Thymus (tissue), 14 donors: Measurements from ENCODE around the gene BRD7. TPM values are rescaled to one million over a fixed set of nuclear protein-coding genes. Genes with fewer than 3 reads are reported as not detected.

Experiments
- DNase-seq, 9 donors: peaks; one replicate each; pipeline ENCODE4 v3.0.0-alpha.2; 2013; ENCODE audit warnings: low spot score in 9 of 9, low read depth in 6 of 9, missing footprints in 1 of 9
- H3K27ac ChIP-seq, 2 donors: one replicate each; pipeline ENCODE4 v1.5.1; 2013; ENCODE audit warnings: control low read depth in 1 of 2, low read depth in 1 of 2, low read length in 1 of 2, mild to moderate bottlenecking in 1 of 2, moderate library complexity in 1 of 2
- H3K27me3 ChIP-seq, 2 donors: one replicate each; pipeline ENCODE4 v1.5.1; 2013; ENCODE audit warnings: low read length in 1 of 2; ENCODE audit not compliant: control insufficient read depth in 2 of 2, insufficient read depth in 1 of 2
- H3K36me3 ChIP-seq, 2 donors: one replicate each; pipeline ENCODE4 v1.5.1; 2013; ENCODE audit warnings: low read length in 1 of 2, mild to moderate bottlenecking in 1 of 2, moderate library complexity in 1 of 2; ENCODE audit not compliant: control insufficient read depth in 2 of 2, insufficient read depth in 2 of 2
- H3K4me1 ChIP-seq, 2 donors: one replicate each; pipeline ENCODE4 v1.5.1; 2013; ENCODE audit warnings: low read length in 2 of 2; ENCODE audit not compliant: control insufficient read depth in 2 of 2, insufficient read depth in 2 of 2
- H3K4me3 ChIP-seq, 2 donors: one replicate each; pipeline ENCODE4 v1.5.1; 2013; ENCODE audit warnings: low read length in 2 of 2, control low read depth in 1 of 2, mild to moderate bottlenecking in 1 of 2
- H3K9me3 ChIP-seq, 2 donors: one replicate each; pipeline ENCODE4 v1.5.1; 2013; ENCODE audit warnings: low read length in 1 of 2, mild to moderate bottlenecking in 1 of 2; ENCODE audit not compliant: control insufficient read depth in 2 of 2, insufficient read depth in 1 of 2
- WGBS: extraction: QIAGEN DNeasy Blood & Tissue Kit; methylation state at CpG from one replicate; pipeline ENCODE4 v1.1.7; 2013; 5-methylcytosine and 5-hydroxymethylcytosine counted together
- long read RNA-seq, 10 donors: transcript quantifications; one replicate each; lab custom pipeline, GENCODE V29; 2026
- polyA plus RNA-seq: library from polyadenylated mRNA; stranded (reverse); fragments of 200-250 nt; gene quantifications from one replicate; pipeline ENCODE4 v1.2.3, GENCODE V29; 2013
- total RNA-seq: library from RNA; stranded (reverse); fragments of 120-200 nt; gene quantifications from one replicate; pipeline ENCODE4 v1.2.4, GENCODE V29; 2013
- donor health status: healthy.

BRD7 gene
- total RNA-seq: 88.3 TPM
- polyA plus RNA-seq: 58.8 TPM
- long read RNA-seq, donor 1: 0 reads
- long read RNA-seq, donor 2: 0 reads
- long read RNA-seq, donor 3, full-length matches to known transcripts: 13 of 56 reads
- long read RNA-seq, donor 3, partial matches to known transcripts: 43 of 56 reads
- long read RNA-seq, donor 3, other reads (novel, unspliced or antisense): 0 of 56 reads
- long read RNA-seq, donor 4, full-length matches to known transcripts: 2 of 16 reads
- long read RNA-seq, donor 4, partial matches to known transcripts: 14 of 16 reads
- long read RNA-seq, donor 4, other reads (novel, unspliced or antisense): 0 of 16 reads
- long read RNA-seq, donor 5, full-length matches to known transcripts: 4 of 59 reads
- long read RNA-seq, donor 5, partial matches to known transcripts: 55 of 59 reads
- long read RNA-seq, donor 5, other reads (novel, unspliced or antisense): 0 of 59 reads
- long read RNA-seq, donor 6, full-length matches to known transcripts: 12 of 29 reads
- long read RNA-seq, donor 6, partial matches to known transcripts: 17 of 29 reads
- long read RNA-seq, donor 6, other reads (novel, unspliced or antisense): 0 of 29 reads
- long read RNA-seq, donor 7, full-length matches to known transcripts: 5 of 37 reads
- long read RNA-seq, donor 7, partial matches to known transcripts: 32 of 37 reads
- long read RNA-seq, donor 7, other reads (novel, unspliced or antisense): 0 of 37 reads
- long read RNA-seq, donor 8, full-length matches to known transcripts: 4 of 9 reads
- long read RNA-seq, donor 8, partial matches to known transcripts: 5 of 9 reads
- long read RNA-seq, donor 8, other reads (novel, unspliced or antisense): 0 of 9 reads
- long read RNA-seq, donor 9, full-length matches to known transcripts: 6 of 25 reads
- long read RNA-seq, donor 9, partial matches to known transcripts: 19 of 25 reads
- long read RNA-seq, donor 9, other reads (novel, unspliced or antisense): 0 of 25 reads
- long read RNA-seq, donor 10, full-length matches to known transcripts: 5 of 31 reads
- long read RNA-seq, donor 10, partial matches to known transcripts: 26 of 31 reads
- long read RNA-seq, donor 10, other reads (novel, unspliced or antisense): 0 of 31 reads

DNA sequence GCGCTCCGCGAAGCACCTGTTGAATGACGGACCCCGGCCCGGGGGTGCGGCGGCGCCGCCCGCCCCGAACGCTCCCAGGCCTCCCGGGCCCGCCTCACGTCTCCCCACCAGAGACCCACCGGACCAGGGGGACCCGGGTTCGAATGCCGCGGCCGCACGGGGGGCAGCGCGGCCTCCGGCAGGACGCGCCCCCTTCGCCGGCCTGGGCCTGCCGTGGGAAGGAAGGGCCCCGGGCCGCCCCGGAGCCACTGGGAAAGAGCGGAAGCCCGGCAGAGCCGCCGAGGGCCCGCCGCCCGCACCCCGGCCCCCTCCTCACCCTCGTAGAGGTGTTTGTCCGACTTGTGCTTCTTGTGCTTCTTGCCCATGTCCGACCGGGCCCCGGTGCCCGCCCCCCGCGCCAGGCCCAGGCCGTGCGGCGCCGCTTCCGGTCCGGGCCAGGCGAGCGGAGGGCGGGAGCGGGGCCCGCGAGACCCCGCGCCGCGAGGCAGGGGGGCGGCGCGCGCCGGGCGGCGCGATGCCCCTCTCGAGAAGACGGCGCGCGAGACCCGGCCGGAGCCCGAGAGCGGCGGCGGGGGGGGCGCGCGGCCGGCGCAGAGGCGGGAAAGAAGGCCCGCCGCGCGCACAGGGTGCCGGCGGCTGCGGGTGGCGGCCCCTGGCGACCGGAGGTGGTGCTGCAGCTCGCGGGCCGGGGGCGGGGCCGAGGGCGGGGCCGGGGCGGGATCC lies at the start of gene BRD7:
BRD7 (minus strand) TSS at position 579 of the 723 bp plus-strand sequence; CDS start at position 365, 214 bp downstream.
- Histone ChIP-seq H3K4me1 (peaks cover 7 to 11% of the 10 kb centered on the region in 2 donors), H3K4me3 (peak within 1 kb of the TSS; percentile 57 to 73), H3K27ac (peak within 1 kb of the TSS in 1 of 2 donors; percentile 80), H3K9me3 (no peaks in the 10 kb centered on the region), H3K27me3 (no peaks in the 10 kb centered on the region), H3K36me3 (peaks cover 10 to 20% of the 10 kb centered on the region in 2 donors)
- peak in 7 of 9 donors; percentile 23 to 79 (median 47) for DNase-seq
- under 1% methylated on average over 109 of the region's 109 CpGs for WGBS

DNA sequence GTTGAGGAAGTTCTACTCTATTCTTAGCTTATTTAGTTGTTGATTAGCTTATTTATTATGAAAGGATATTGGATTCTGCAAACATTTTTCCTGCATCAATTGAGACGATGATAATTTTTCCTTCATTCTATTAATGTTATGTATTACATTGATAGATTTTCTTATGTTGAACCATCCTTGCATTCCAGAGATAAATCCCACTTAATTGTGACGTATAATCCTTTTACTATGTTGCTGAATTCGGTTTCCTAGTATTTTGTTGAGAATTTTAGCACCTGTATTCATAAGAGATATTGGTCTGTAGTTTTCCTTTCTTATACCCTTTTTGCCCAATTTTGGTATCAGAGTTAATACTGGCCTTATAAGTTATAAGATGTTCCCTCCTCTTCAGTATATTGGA lies 47.6 kb upstream of the BRD7 start:
- DNase-seq: no peak
- no peaks in the 10 kb centered on the region for H3K36me3 ChIP-seq
- no peaks in the 10 kb centered on the region for H3K9me3 ChIP-seq
- 88% methylated on average over 3 of the region's 3 CpGs for WGBS
- H3K27ac ChIP-seq: no peak overlapping the region
- H3K27me3 ChIP-seq: no peaks in the 10 kb centered on the region
- H3K4me1 ChIP-seq: no peaks in the 10 kb centered on the region
- no peak overlapping the region for H3K4me3 ChIP-seq

DNA sequence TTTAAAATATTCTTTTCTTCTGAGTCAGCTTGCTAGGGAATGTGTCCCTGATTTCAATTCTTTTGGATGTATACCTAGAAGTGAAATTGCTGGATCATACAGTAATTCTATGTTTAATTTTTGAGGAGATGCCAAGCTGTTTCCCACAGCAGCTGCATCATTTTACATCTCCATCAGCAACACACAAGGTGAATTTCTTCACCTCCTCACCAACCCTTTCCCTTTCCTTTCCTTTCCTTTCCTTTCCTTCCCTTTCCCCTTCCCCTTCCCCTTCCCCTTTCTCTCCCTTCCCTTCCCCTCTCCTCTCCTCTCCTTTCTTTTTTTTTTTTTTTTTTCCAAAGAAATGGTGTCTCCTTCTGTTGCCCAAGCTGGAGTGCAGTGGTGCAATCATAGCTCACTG lies 45.4 kb upstream of the BRD7 start:
- H3K36me3 ChIP-seq: no peaks in the 10 kb centered on the region
- no peak for DNase-seq
- H3K9me3 ChIP-seq: no peaks in the 10 kb centered on the region
- H3K27ac ChIP-seq: no peak overlapping the region
- no peaks in the 10 kb centered on the region for H3K27me3 ChIP-seq
- H3K4me3 ChIP-seq: no peak overlapping the region
- no peaks in the 10 kb centered on the region for H3K4me1 ChIP-seq

DNA sequence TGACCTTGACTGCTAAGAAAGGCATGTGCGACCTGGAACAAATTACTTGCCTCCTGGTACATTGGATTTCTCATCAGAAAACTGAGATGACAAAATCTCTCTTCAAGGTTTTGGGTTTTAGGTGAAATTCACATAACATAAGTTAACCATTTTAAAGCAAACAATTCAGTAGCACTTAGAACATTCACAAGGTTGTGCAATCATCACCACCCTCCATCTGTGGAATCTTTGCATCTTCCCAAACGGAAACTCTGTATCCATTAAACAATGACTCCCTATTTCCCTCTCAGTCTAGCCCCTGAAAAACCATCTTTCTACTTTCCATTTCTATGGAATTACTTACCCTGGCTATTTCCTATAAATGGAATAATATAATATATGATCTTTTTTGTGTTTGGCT lies 42.2 kb upstream of the BRD7 start:
- H3K4me1 ChIP-seq: no peaks in the 10 kb centered on the region
- no peak for DNase-seq
- H3K9me3 ChIP-seq: no peaks in the 10 kb centered on the region
- WGBS: 95% methylated on average over 2 of the region's 2 CpGs
- H3K27ac ChIP-seq: no peak overlapping the region
- H3K27me3 ChIP-seq: no peaks in the 10 kb centered on the region
- no peaks in the 10 kb centered on the region for H3K36me3 ChIP-seq
- no peak overlapping the region for H3K4me3 ChIP-seq

DNA sequence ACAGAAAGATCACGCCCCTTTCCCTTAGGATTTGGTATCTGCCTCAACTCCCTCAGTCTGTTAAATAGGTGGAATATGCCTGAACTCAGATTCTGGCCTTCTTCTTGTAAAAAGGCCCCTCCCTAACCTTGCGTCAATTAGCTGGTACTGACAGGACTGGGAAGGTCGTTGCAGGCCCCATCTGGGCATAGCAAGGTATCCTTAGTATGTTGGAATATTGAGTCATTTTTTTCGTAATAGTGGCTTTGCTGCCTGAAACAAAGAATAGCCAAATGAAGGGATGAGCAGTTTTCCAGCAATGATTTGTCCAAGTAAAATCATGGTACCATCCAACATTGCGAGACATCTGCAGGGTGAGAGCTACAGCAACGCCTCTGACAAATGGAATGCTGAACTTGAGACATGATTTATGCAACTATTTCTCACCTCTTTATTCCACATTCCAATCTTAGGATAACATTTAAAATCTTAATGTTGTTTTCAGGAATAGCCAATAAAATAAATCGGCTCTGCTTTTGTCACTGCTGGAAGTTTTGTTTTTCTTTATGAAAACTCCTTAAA lies 39.3 kb upstream of the BRD7 start:
- H3K9me3 ChIP-seq: no peaks in the 10 kb centered on the region
- no peaks in the 10 kb centered on the region for H3K36me3 ChIP-seq
- WGBS: 92% methylated on average over 7 of the region's 7 CpGs
- H3K27ac ChIP-seq: no peak overlapping the region
- H3K27me3 ChIP-seq: no peaks in the 10 kb centered on the region
- DNase-seq: no peak
- no peak overlapping the region for H3K4me3 ChIP-seq
- no peaks in the 10 kb centered on the region for H3K4me1 ChIP-seq

DNA sequence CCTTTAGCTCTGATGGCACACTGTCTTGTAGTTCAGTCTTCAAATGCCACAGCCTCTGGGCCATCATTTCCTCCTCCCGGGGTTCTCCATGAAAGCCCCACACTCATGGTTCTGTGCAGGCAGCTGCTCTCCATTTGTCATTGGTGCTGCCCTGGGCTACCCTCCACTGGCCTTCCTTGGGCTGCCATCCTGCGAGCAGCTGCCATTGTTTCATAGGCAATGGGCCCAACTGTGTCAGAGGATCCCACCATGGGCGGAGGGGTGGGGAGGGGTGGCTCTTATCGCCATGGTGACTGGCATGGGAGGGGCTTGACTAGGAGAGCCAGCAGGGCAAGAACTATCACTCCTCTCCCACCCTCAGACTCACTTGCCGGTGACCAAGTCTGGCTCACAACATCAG lies 38.6 kb upstream of the BRD7 start:
- DNase-seq: no peak
- no peaks in the 10 kb centered on the region for H3K27me3 ChIP-seq
- WGBS: 91% methylated on average over 5 of the region's 5 CpGs
- no peaks in the 10 kb centered on the region for H3K4me1 ChIP-seq
- H3K9me3 ChIP-seq: no peaks in the 10 kb centered on the region
- no peak overlapping the region for H3K4me3 ChIP-seq
- no peak overlapping the region for H3K27ac ChIP-seq
- H3K36me3 ChIP-seq: no peaks in the 10 kb centered on the region

DNA sequence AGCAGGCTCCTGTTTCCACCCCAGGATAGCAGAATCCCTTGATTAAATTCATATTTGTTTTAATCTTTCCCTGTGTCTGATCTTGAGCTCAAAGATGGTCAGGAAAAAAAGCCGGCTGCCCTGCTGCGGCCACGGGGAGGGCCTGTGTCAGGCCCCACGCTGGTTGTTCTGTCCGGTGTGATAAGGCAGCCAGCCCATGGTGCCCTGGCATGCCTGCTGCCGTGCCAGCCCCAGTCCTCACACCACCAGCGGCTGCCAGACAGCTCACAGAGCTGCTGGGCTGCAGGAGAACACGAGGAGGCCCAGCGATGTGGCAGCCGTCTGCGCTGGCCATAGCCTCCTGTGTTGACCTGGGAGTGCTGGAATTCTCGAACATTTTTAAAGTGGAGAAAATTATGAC lies 34.7 kb upstream of the BRD7 start:
- Histone ChIP-seq H3K27me3 (no peaks in the 10 kb centered on the region), H3K4me1 (no peaks in the 10 kb centered on the region), H3K36me3 (no peaks in the 10 kb centered on the region), H3K9me3 (no peaks in the 10 kb centered on the region), H3K27ac (no peak overlapping the region), H3K4me3 (no peak overlapping the region)
- WGBS: 96% methylated on average over 12 of the region's 12 CpGs
- no peak for DNase-seq

DNA sequence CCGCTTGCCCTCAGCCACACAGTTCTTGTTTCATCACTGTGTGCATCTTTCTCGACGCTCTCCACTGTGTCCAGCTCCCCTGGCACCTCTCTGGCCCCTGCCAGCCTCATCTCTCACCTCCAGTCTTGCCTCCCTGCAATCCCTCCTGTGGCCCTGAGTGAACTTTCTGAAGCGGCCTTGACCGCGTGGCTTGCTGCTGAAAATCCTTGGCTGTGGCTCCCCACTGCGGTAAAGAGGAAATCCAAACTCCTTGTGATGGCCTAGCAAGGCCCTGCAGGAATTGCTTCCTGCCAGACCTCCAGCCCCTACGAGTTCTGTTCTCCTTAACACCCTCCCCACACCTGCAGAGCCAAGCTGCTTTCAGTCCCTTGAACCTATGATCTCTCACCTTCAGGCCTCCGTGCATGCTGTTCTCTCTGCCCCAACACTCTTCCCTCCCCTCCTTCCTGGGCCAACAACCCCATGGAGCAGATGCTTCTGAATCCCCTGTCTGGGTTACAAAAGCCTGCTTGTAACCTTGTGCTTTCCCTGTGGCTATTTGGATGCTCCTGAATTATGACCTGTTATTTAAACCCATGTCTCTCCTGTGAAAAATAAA lies 33.6 kb upstream of the BRD7 start:
- H3K27ac ChIP-seq: no peak overlapping the region

More for the DNA sequence above, 33.6 kb upstream of the BRD7 start:
- no peak for DNase-seq
- Histone ChIP-seq H3K27me3 (no peaks in the 10 kb centered on the region), H3K4me3 (no peak overlapping the region), H3K36me3 (no peaks in the 10 kb centered on the region), H3K4me1 (no peaks in the 10 kb centered on the region), H3K9me3 (no peaks in the 10 kb centered on the region)
- WGBS: 89% methylated on average over 9 of the region's 9 CpGs
